K562 (cell line): Measurements from ENCODE around the gene ZBTB8A. TPM values are rescaled to one million over a fixed set of nuclear protein-coding genes. Genes with fewer than 3 reads are reported as not detected.
A peak's percentile ranks its signal among the peaks of the same experiment; 100 is the strongest.

Experiments used
- BDP1 ChIP-seq: IDR thresholded peaks from 3 replicates; pipeline ENCODE4 v1.6.1; 2011; ENCODE audit not compliant: insufficient read length, insufficient read depth
- CREB1 ChIP-seq, 2 experiments: sonication (generic) in 1 of 2; formaldehyde crosslinking in 1 of 2; IDR thresholded peaks; 2 replicates each; pipeline versions ENCODE4 v1.6.1 to v1.8.0; 2012 to 2022; ENCODE audit warnings: inconsistent platforms in 1 of 2, mild to moderate bottlenecking in 1 of 2, missing genetic modification reagents in 1 of 2, moderate library complexity in 1 of 2
- DLX4 ChIP-seq: fragments of 250-450 bp; sonication (Bioruptor Pico); IDR thresholded peaks from 2 replicates; pipeline ENCODE4 v1.6.1; 2021; ENCODE audit warnings: mild to moderate bottlenecking
- ESRRB ChIP-seq: fragments of 250-450 bp; sonication (Bioruptor Pico); IDR thresholded peaks from 2 replicates; pipeline ENCODE4 v1.5.0; 2020; ENCODE audit warnings: mild to moderate bottlenecking, moderate library complexity, borderline replicate concordance
- FIP1L1 ChIP-seq: fragments of 200-400 bp; formaldehyde crosslinking; IDR thresholded peaks from 2 replicates; pipeline ENCODE4 v1.6.1; 2018; ENCODE audit warnings: mild to moderate bottlenecking, low read depth, low read length; ENCODE audit not compliant: poor library complexity, severe bottlenecking
- FOSL1 ChIP-seq: fragments of 200-800 bp; sonication (Bioruptor generic); conservative IDR thresholded peaks from 2 replicates; pipeline ENCODE4 v1.6.1; 2016; ENCODE audit warnings: missing genetic modification characterization, missing compliant biosample characterization
- HDAC2 ChIP-seq: fragments of 450-650 bp; IDR thresholded peaks from 2 replicates; pipeline ENCODE4 v1.6.1; 2016; ENCODE audit warnings: mild to moderate bottlenecking
- MAZ ChIP-seq, 2 experiments: fragments of 450-650 bp in 1 of 2; sonication (generic) in 1 of 2; formaldehyde crosslinking; IDR thresholded peaks in 1 of 2; conservative IDR thresholded peaks in 1 of 2; 2 replicates each; pipeline versions ENCODE4 v1.4.0 to v1.5.0; 2020; ENCODE audit warnings: mild to moderate bottlenecking in 1 of 2, missing genetic modification reagents in 1 of 2
- MBD1 ChIP-seq: fragments of 250-450 bp; sonication (Bioruptor Pico); IDR thresholded peaks from 2 replicates; pipeline ENCODE4 v1.8.0; 2022; ENCODE audit warnings: inconsistent platforms
- NFATC3 ChIP-seq: fragments of 450-650 bp; IDR thresholded peaks from 2 replicates; pipeline ENCODE4 v1.6.1; 2017; ENCODE audit warnings: mild to moderate bottlenecking
- NFYB ChIP-seq: IDR thresholded peaks from 2 replicates; pipeline ENCODE4 v1.6.1; 2011; ENCODE audit warnings: mild to moderate bottlenecking, moderate library complexity; ENCODE audit not compliant: insufficient read length; ENCODE audit errors: extremely low read depth
- NR1H2 ChIP-seq: sonication (generic); formaldehyde crosslinking; IDR thresholded peaks from 2 replicates; pipeline ENCODE4 v1.4.0; 2020; ENCODE audit warnings: mild to moderate bottlenecking, missing genetic modification reagents
- PHF20 ChIP-seq: fragments of 450-650 bp; IDR thresholded peaks from 2 replicates; pipeline ENCODE4 v1.6.1; 2018; ENCODE audit not compliant: partially characterized antibody
- RFX5 ChIP-seq: IDR thresholded peaks from 2 replicates; pipeline ENCODE4 v1.6.1; 2011; ENCODE audit warnings: low read depth, mild to moderate bottlenecking, improper control_type of control experiment, low read length
- SIX5 ChIP-seq, 2 experiments: IDR thresholded peaks; 2 replicates each; pipeline ENCODE4 v1.6.1; 2011; ENCODE audit warnings: low read length in 2 of 2, borderline replicate concordance in 1 of 2, low read depth in 1 of 2, mild to moderate bottlenecking in 1 of 2, moderate library complexity in 1 of 2; ENCODE audit not compliant: insufficient read depth in 1 of 2
- THRA ChIP-seq: fragments of 450-650 bp; IDR thresholded peaks from 2 replicates; pipeline ENCODE4 v1.6.1; 2017; ENCODE audit warnings: mild to moderate bottlenecking, moderate library complexity
- ZKSCAN8 ChIP-seq: fragments of 200-800 bp; sonication (Bioruptor generic); IDR thresholded peaks from 2 replicates; pipeline ENCODE4 v1.6.1; 2016; ENCODE audit warnings: missing genetic modification characterization, missing compliant biosample characterization
- ZNF124 ChIP-seq: sonication (generic); formaldehyde crosslinking; IDR thresholded peaks from 2 replicates; pipeline ENCODE4 v1.8.1; 2022; ENCODE audit warnings: missing genetic modification reagents
- ZNF133 ChIP-seq: fragments of 250-450 bp; sonication (Bioruptor Pico); IDR thresholded peaks from 2 replicates; pipeline ENCODE4 v1.4.0; 2020; ENCODE audit warnings: mild to moderate bottlenecking
- ZNF398 ChIP-seq: fragments of 250-450 bp; sonication (Bioruptor Pico); IDR thresholded peaks from 2 replicates; pipeline ENCODE4 v1.8.0; 2021; ENCODE audit warnings: moderate library complexity, mild to moderate bottlenecking, inconsistent platforms
- ZNF668 ChIP-seq: fragments of 250-450 bp; sonication (Bioruptor Pico); IDR thresholded peaks from 2 replicates; pipeline ENCODE4 v1.8.0; 2022; ENCODE audit warnings: mild to moderate bottlenecking, inconsistent platforms
- ZNF717 ChIP-seq: fragments of 250-450 bp; sonication (Bioruptor Pico); IDR thresholded peaks from 2 replicates; pipeline ENCODE4 v1.5.0; 2021
- polyA plus RNA-seq, 8 experiments: library from polyadenylated mRNA; depleted of rRNA in 4 of 8; stranded (reverse) in 5 of 8; unstranded in 3 of 8; fragments of >200 nt; fragmentation: Nextera tagmentation in 2 of 8; fragmentation: Illumina TruSeq in 1 of 8; extraction: Ambion mirVana in 2 of 8; extraction: Trizol in 1 of 8; gene quantifications; 2 replicates each; pipeline versions ENCODE4 v1.2.1 to v1.2.3, GENCODE V29; 2011 to 2014; ENCODE audit warnings: inconsistent platforms in 1 of 8, missing spikeins in 1 of 8
- total RNA-seq, 7 experiments: library from RNA; depleted of rRNA in 6 of 7; stranded (reverse); fragments of >200 nt in 6 of 7; fragmentation: Illumina TruSeq in 2 of 7; extraction: Trizol in 2 of 7; gene quantifications; 2 replicates each; pipeline versions ENCODE4 v1.2.1 to v1.2.3, GENCODE V29; 2011 to 2021; ENCODE audit warnings: low replicate concordance in 1 of 7

The ZBTB8A gene
- total and polyA plus RNA-seq, 9 of the 15 experiments (the other 6 are each of a cell fraction or from before 2014, with no cell fraction given) = 0.01 to 0.64 (median 0.09) TPM

- TF ChIP-seq ZNF398 (CRISPR knock-in tag) (peak; percentile 89), ZNF124 (CRISPR knock-in tag) (no peak; the same call in 1 of the 2 replicates), ZKSCAN8 (peak; percentile 97), MAZ (CRISPR knock-in tag; conservative IDR thresholded peaks at IDR 0.05 in 1 of 2, IDR thresholded peaks at IDR 0.05 in 1 of 2) (peak; percentile 94), BDP1 (no peak), HDAC2 (0 out of 2 replicates have a peak, but pooled peaks have one; percentile 40), ZNF717 (CRISPR knock-in tag) (no peak; the same call in 1 of the 2 replicates), ZNF133 (CRISPR knock-in tag) (peak; percentile 91), NFATC3 (no peak), SIX5 (IDR thresholded peaks at IDR 0.05; ENCODE audit: borderline replicate concordance in 1 of 2, insufficient read depth in 1 of 2, low read depth in 1 of 2, low read length in 2 of 2) (no peak), MBD1 (CRISPR knock-in tag) (no peak), PHF20 (peak; percentile 82), NR1H2 (CRISPR knock-in tag) (no peak), CREB1 (IDR thresholded peaks at IDR 0.05) (peak; percentile 60), CREB1 (CRISPR knock-in tag; IDR thresholded peaks at IDR 0.05) (peak; percentile 81), FOSL1 (tag) (peak; percentile 75), DLX4 (CRISPR knock-in tag) (no peak), RFX5 (no peak), ZNF668 (CRISPR knock-in tag) (peak; percentile 95), NFYB (peak; percentile 83), ESRRB (0 out of 2 replicates have a peak, but pooled peaks have one; percentile 66), THRA (no peak), FIP1L1 (peak; percentile 72)
These were observed 111.7 kb downstream of the ZBTB8A start, which contains the start of gene RBBP4 (continued) for GRCh38 chr1:32650752-32651460.
